Mammary epithelial cell (primary cell): ENCODE results near the gene KRT35.

Source experiments
- CTCF ChIP-seq, 2 donors: IDR thresholded peaks in 1 of 2; conservative IDR thresholded peaks in 1 of 2; 2 replicates each; pipeline ENCODE4 v1.5.1; 2011 to 2012; ENCODE audit warnings: inconsistent platforms in 2 of 2, low read length in 2 of 2, mild to moderate bottlenecking in 2 of 2, control low read depth in 1 of 2, low read depth in 1 of 2; ENCODE audit not compliant: insufficient read depth in 1 of 2; ENCODE audit errors: extremely low read depth in 1 of 2
- EZH2 ChIP-seq: IDR thresholded peaks from 2 replicates; pipeline ENCODE4 v1.6.1; 2012; ENCODE audit warnings: low read length, inconsistent platforms, borderline replicate concordance

- no peak for TF ChIP-seq CTCF (conservative IDR thresholded peaks at IDR 0.05 in 1 of 2, IDR thresholded peaks at IDR 0.05 in 1 of 2; ENCODE audit: extremely low read depth in 1 of 2, insufficient read depth in 1 of 2, low read depth in 1 of 2, low read length in 2 of 2)
- no peak for TF ChIP-seq EZH2
Observed at GRCh38 chr17:41528959-41529353, 48.0 kb upstream of the KRT35 start.
